HepG2 (cell line): ENCODE data around the gene ZSCAN2. TPM values are rescaled to one million over a fixed set of nuclear protein-coding genes. Genes with fewer than 3 reads are reported as not detected.

ENCODE experiments used
- ATAC-seq: fragments of 200-7000 bp; cut with Tn5 transposase; 3 replicates; pipeline ENCODE4 v1.9.1; 2020; ENCODE audit warnings: mild to moderate bottlenecking, moderate library complexity
- BruUV-seq: library from RNA; stranded (reverse); fragments of 400-500 nt; replicated peaks from 2 replicates; lab custom pipeline; 2021; lab: Mats Ljungman, UMichigan
- CTCF ChIA-PET: fragments of 300-600 bp; formaldehyde crosslinking; extraction: SDS; loops from one replicate; lab custom pipeline; 2021; ENCODE audit warnings: low total read pairs, inconsistent platforms, low intra/inter-chr PET ratio; lab: Yijun Ruan, JAX
- POLR2A ChIA-PET: fragments of 350-600 bp; sonication (Branson Sonifier 250); formaldehyde crosslinking; loops from one replicate; lab custom pipeline; 2020; ENCODE audit warnings: antibody characterized with exemption, inconsistent platforms; lab: Yijun Ruan, JAX
- DNase-seq: peaks from one replicate; pipeline ENCODE4 v3.0.0-alpha.2; 2015; ENCODE audit warnings: low spot score
- FAIRE-seq: peaks from 3 replicates; lab custom pipeline; 2011; peaks lifted over from hg19 to GRCh38; lab: Jason Lieb, UNC
- H2AFZ ChIP-seq: one replicate; pipeline ENCODE4 v1.6.1; 2011; ENCODE audit warnings: low read length, inconsistent platforms
- H3K27ac ChIP-seq: fragments of 300-600 bp; 3 replicates; pipeline ENCODE4 v1.8.0; 2011; ENCODE audit warnings: mixed run types, mild to moderate bottlenecking, mixed read lengths, low read length, inconsistent platforms; ENCODE audit not compliant: insufficient read depth; ENCODE audit errors: extremely low read length
- H3K27me3 ChIP-seq, 2 experiments: fragments of 200-600 bp in 1 of 2; 2 replicates in 1 of 2; 3 replicates in 1 of 2; pipeline versions ENCODE4 v1.6.0 to v1.8.0; 2011; ENCODE audit warnings: low read length in 2 of 2, mild to moderate bottlenecking in 2 of 2, moderate library complexity in 2 of 2, inconsistent platforms in 1 of 2; ENCODE audit not compliant: insufficient read depth in 2 of 2, control insufficient read depth in 1 of 2
- H3K36me3 ChIP-seq, 2 experiments: fragments of 200-600 bp in 1 of 2; replicated peaks in 1 of 2; 2 replicates in 1 of 2; 3 replicates in 1 of 2; pipeline versions ENCODE4 v1.5.1 to v1.8.0; 2011; ENCODE audit warnings: low read length in 2 of 2, inconsistent platforms in 1 of 2; ENCODE audit not compliant: insufficient read depth in 2 of 2, control insufficient read depth in 1 of 2
- H3K4me1 ChIP-seq: 2 replicates; pipeline ENCODE4 v1.5.1; 2012; ENCODE audit warnings: low read length, inconsistent platforms; ENCODE audit not compliant: insufficient read depth
- H3K4me2 ChIP-seq: 2 replicates; pipeline ENCODE4 v1.6.0; 2011; ENCODE audit warnings: low read depth, low read length, inconsistent platforms
- H3K4me3 ChIP-seq, 3 experiments: fragments of 200-600 bp in 1 of 3; sonication (generic), shearing (Covaris generic) in 1 of 3; replicated peaks in 1 of 3; 2 replicates each; pipeline ENCODE4 v1.5.1; 2011 to 2016; ENCODE audit warnings: low read length in 3 of 3, inconsistent platforms in 2 of 3, low read depth in 2 of 3, mild to moderate bottlenecking in 2 of 3, control low read depth in 1 of 3, mixed read lengths in 1 of 3; ENCODE audit not compliant: insufficient read depth in 1 of 3
- H3K79me2 ChIP-seq: one replicate; pipeline ENCODE4 v1.6.1; 2011; ENCODE audit warnings: low read length, inconsistent platforms; ENCODE audit not compliant: insufficient read depth
- H3K9ac ChIP-seq: 2 replicates; pipeline ENCODE4 v1.6.0; 2011; ENCODE audit warnings: mild to moderate bottlenecking, low read depth, low read length, inconsistent platforms; ENCODE audit not compliant: insufficient read depth
- H3K9me3 ChIP-seq: 2 replicates; pipeline ENCODE4 v1.5.1; 2012; ENCODE audit warnings: mild to moderate bottlenecking, low read length
- H4K20me1 ChIP-seq: 2 replicates; pipeline ENCODE4 v1.6.0; 2011; ENCODE audit warnings: inconsistent platforms, mild to moderate bottlenecking, low read length, moderate library complexity; ENCODE audit not compliant: insufficient read depth
- CBFB ChIP-seq: sonication (generic); formaldehyde crosslinking; IDR thresholded peaks from 2 replicates; pipeline ENCODE4 v1.4.0; 2020; ENCODE audit warnings: missing genetic modification reagents
- HOXA9 ChIP-seq: sonication (generic); formaldehyde crosslinking; IDR thresholded peaks from 2 replicates; pipeline ENCODE4 v1.8.1; 2022; ENCODE audit warnings: missing genetic modification reagents, mild to moderate bottlenecking, moderate library complexity, borderline replicate concordance
- MTF2 ChIP-seq: sonication (generic); formaldehyde crosslinking; IDR thresholded peaks from 2 replicates; pipeline ENCODE4 v1.5.0; 2020; ENCODE audit warnings: missing genetic modification reagents, borderline replicate concordance
- SETDB1 ChIP-seq: sonication (generic); formaldehyde crosslinking; IDR thresholded peaks from 2 replicates; pipeline ENCODE4 v1.5.1; 2020; ENCODE audit warnings: missing genetic modification reagents, mild to moderate bottlenecking, borderline replicate concordance
- SIN3A ChIP-seq: IDR thresholded peaks from 2 replicates; pipeline ENCODE4 v1.6.1; 2011; ENCODE audit warnings: low read depth, mild to moderate bottlenecking, control low read depth, low read length, borderline replicate concordance
- TCF7L2 ChIP-seq: IDR thresholded peaks from 2 replicates; pipeline ENCODE4 v1.6.1; 2011; ENCODE audit warnings: mild to moderate bottlenecking, low read depth, low read length, moderate library complexity
- XBP1 ChIP-seq: sonication (generic); formaldehyde crosslinking; IDR thresholded peaks from 2 replicates; pipeline ENCODE4 v1.5.0; 2020; ENCODE audit warnings: missing genetic modification reagents
- ZFP36L2 ChIP-seq: sonication (generic); formaldehyde crosslinking; IDR thresholded peaks from 2 replicates; pipeline ENCODE4 v1.4.0; 2020; ENCODE audit warnings: missing genetic modification reagents
- ZFYVE20 ChIP-seq: sonication (generic); formaldehyde crosslinking; IDR thresholded peaks from 2 replicates; pipeline ENCODE4 v1.8.0; 2023; ENCODE audit warnings: low read depth, mild to moderate bottlenecking, moderate library complexity, missing genetic modification reagents, borderline replicate concordance
- ZMYM3 ChIP-seq: sonication (generic); formaldehyde crosslinking; IDR thresholded peaks from 2 replicates; pipeline ENCODE4 v1.5.1; 2020; ENCODE audit warnings: mild to moderate bottlenecking, missing genetic modification reagents
- ZNF232 ChIP-seq: sonication (generic); formaldehyde crosslinking; IDR thresholded peaks from 2 replicates; pipeline ENCODE4 v1.4.0; 2020; ENCODE audit warnings: missing genetic modification reagents, borderline replicate concordance
- ZNF329 ChIP-seq: sonication (generic); formaldehyde crosslinking; IDR thresholded peaks from 2 replicates; pipeline ENCODE4 v1.9.0; 2021; ENCODE audit warnings: low read depth, mild to moderate bottlenecking, missing genetic modification reagents
- ZNF460 ChIP-seq: sonication (generic); formaldehyde crosslinking; IDR thresholded peaks from 2 replicates; pipeline ENCODE4 v1.5.1; 2020; ENCODE audit warnings: missing genetic modification reagents, mild to moderate bottlenecking, borderline replicate concordance
- ZNF550 ChIP-seq: sonication (generic); formaldehyde crosslinking; IDR thresholded peaks from 2 replicates; pipeline ENCODE4 v1.4.0; 2020; ENCODE audit warnings: mild to moderate bottlenecking, missing genetic modification reagents, borderline replicate concordance
- ZNF552 ChIP-seq: sonication (generic); formaldehyde crosslinking; IDR thresholded peaks from 2 replicates; pipeline ENCODE4 v1.9.0; 2022; ENCODE audit warnings: missing genetic modification reagents, mild to moderate bottlenecking, borderline replicate concordance
- ZNF619 ChIP-seq: sonication (generic); formaldehyde crosslinking; IDR thresholded peaks from 2 replicates; pipeline ENCODE4 v1.4.0; 2020; ENCODE audit warnings: mild to moderate bottlenecking, missing genetic modification reagents
- ZNF720 ChIP-seq: sonication (generic); formaldehyde crosslinking; IDR thresholded peaks from 2 replicates; pipeline ENCODE4 v1.4.0; 2020; ENCODE audit warnings: missing genetic modification reagents
- ZNF777 ChIP-seq: sonication (generic); formaldehyde crosslinking; IDR thresholded peaks from 2 replicates; pipeline ENCODE4 v1.4.0; 2020; ENCODE audit warnings: missing genetic modification reagents
- ZSCAN20 ChIP-seq: sonication (generic); formaldehyde crosslinking; IDR thresholded peaks from 2 replicates; pipeline ENCODE4 v1.4.0; 2020; ENCODE audit warnings: missing genetic modification reagents, mild to moderate bottlenecking, borderline replicate concordance
- ZUFSP ChIP-seq: sonication (generic); formaldehyde crosslinking; IDR thresholded peaks from 2 replicates; pipeline ENCODE4 v1.9.0; 2021; ENCODE audit warnings: missing genetic modification reagents, mild to moderate bottlenecking, borderline replicate concordance
- WGBS: methylation state at CpG from one replicate; pipeline ENCODE4 v1.1.6; 2017; ENCODE audit warnings: low lambda C conversion rate; 5-methylcytosine and 5-hydroxymethylcytosine counted together
- in situ Hi-C: cut with HindIII; loops from 2 replicates; pipeline ENCODE4 v1.10.0; 2017; ENCODE audit warnings: low pct_unique_long_range_greater_than_20kb; ENCODE audit not compliant: extremely low pct_ligation_motif_present
- intact Hi-C: fragments of 100-400 bp; cut with micrococcal nuclease; formaldehyde crosslinking; loops from one replicate; pipeline ENCODE4 v1.10.0; 2022; ENCODE audit not compliant: unreplicated experiment
- polyA plus RNA-seq, 8 experiments: library from polyadenylated mRNA; depleted of rRNA in 3 of 8; stranded (reverse) in 7 of 8; unstranded in 1 of 8; fragments of >200 nt; fragmentation: Illumina TruSeq in 4 of 8; extraction: Trizol in 4 of 8; gene quantifications; 2 replicates each; pipeline versions ENCODE4 v1.2.1 to v1.2.3, GENCODE V29; 2011 to 2016; ENCODE audit warnings: low read depth in 4 of 8, missing spikeins in 1 of 8, mixed read lengths in 1 of 8; ENCODE audit not compliant: insufficient read depth in 1 of 8
- total RNA-seq, 5 experiments: library from RNA; depleted of rRNA; stranded (reverse); fragments of >200 nt; fragmentation: Illumina TruSeq; extraction: Trizol; gene quantifications; 2 replicates each; pipeline ENCODE4 v1.2.3, GENCODE V29; 2016; ENCODE audit warnings: low read depth in 1 of 5
- TF ChIP-seq, protein P1 (sequence below): sonication (generic); formaldehyde crosslinking; IDR thresholded peaks from 2 replicates; pipeline ENCODE4 v1.9.0; 2022; ENCODE audit warnings: low read depth, missing genetic modification reagents
- TF ChIP-seq, protein P2 (sequence below): sonication (generic); formaldehyde crosslinking; IDR thresholded peaks from 2 replicates; pipeline ENCODE4 v1.5.1; 2020; ENCODE audit warnings: missing genetic modification reagents, mild to moderate bottlenecking, borderline replicate concordance

Gene ZSCAN2
- total and polyA plus RNA-seq, 2 of the 13 experiments (the other 11 are each of a cell fraction or from before 2014, with no cell fraction given), result 11.4 to 21.5 TPM

- H3K9me3 ChIP-seq, result no peaks in the 10 kb centered on the region
- no peaks in the 10 kb centered on the region; a peak in 1 of 5 replicates for H3K27me3 ChIP-seq
- no peak overlapping the region for H3K4me2 ChIP-seq
- H4K20me1 ChIP-seq, result peaks cover 13% of the 10 kb centered on the region
- peaks cover 5% of the 10 kb centered on the region for H3K79me2 ChIP-seq
- DNase-seq (peak; percentile 58), FAIRE-seq (peak; percentile 43), ATAC-seq (peak; percentile 31)
- peaks cover 18% of the 10 kb centered on the region for H3K4me1 ChIP-seq
- WGBS, result 85% methylated on average over 3 of the region's 3 CpGs
- ChIA-PET CTCF (interaction anchor here (2.8 kb wide), 1 partner anchor 39 kb away, joined by 25 read pairs; the partner anchor contains the start of gene ZSCAN2), POLR2A (interaction anchor here (1.0 to 2.5 kb wide), 3 partner anchors 31 to 39 kb away, joined by 5 to 9 read pairs (median 7); partner anchors contain the start of gene ZSCAN2)
- no peak overlapping the region for H3K4me3 ChIP-seq
- H3K9ac ChIP-seq, result no peak overlapping the region
- H3K36me3 ChIP-seq, result peaks cover 11 to 32% of the 10 kb centered on the region in 2 experiments
- intact Hi-C loops (loop anchor here (1.0 kb wide), 2 partner anchors 39 to 50 kb away; no protein-coding TSS in a partner anchor), in situ Hi-C loops (loop anchor here (5.0 kb wide), 1 partner anchor 41 kb away; no protein-coding TSS in a partner anchor)
- no TSS peak for BruUV-seq
- H3K27ac ChIP-seq, result no peak overlapping the region
- H2AFZ ChIP-seq, result no peak overlapping the region
- TF ChIP-seq ZMYM3 (CRISPR knock-in tag) (no peak), ZNF619 (no peak), ZFP36L2 (CRISPR knock-in tag) (no peak), TCF7L2 (no peak), ZNF720 (CRISPR knock-in tag) (no peak), XBP1 (CRISPR knock-in tag) (no peak), ZFYVE20 (CRISPR knock-in tag) (no peak), MTF2 (CRISPR knock-in tag) (no peak), SIN3A (no peak), ZNF777 (CRISPR knock-in tag) (no peak), CBFB (no peak), ZNF460 (CRISPR knock-in tag) (no peak), ZSCAN20 (CRISPR knock-in tag) (no peak), ZNF552 (CRISPR knock-in tag) (no peak), SETDB1 (CRISPR knock-in tag) (no peak), ZNF329 (CRISPR knock-in tag) (no peak), HOXA9 (CRISPR knock-in tag) (no peak), ZUFSP (CRISPR knock-in tag) (no peak), ZNF550 (no peak), ZNF232 (no peak)
- TF ChIP-seq, protein P1, sequence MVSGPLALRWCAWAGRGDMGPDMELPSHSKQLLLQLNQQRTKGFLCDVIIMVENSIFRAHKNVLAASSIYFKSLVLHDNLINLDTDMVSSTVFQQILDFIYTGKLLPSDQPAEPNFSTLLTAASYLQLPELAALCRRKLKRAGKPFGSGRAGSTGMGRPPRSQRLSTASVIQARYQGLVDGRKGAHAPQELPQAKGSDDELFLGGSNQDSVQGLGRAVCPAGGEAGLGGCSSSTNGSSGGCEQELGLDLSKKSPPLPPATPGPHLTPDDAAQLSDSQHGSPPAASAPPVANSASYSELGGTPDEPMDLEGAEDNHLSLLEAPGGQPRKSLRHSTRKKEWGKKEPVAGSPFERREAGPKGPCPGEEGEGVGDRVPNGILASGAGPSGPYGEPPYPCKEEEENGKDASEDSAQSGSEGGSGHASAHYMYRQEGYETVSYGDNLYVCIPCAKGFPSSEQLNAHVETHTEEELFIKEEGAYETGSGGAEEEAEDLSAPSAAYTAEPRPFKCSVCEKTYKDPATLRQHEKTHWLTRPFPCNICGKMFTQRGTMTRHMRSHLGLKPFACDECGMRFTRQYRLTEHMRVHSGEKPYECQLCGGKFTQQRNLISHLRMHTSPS (CRISPR knock-in tag), result no peak
- TF ChIP-seq, protein P2, sequence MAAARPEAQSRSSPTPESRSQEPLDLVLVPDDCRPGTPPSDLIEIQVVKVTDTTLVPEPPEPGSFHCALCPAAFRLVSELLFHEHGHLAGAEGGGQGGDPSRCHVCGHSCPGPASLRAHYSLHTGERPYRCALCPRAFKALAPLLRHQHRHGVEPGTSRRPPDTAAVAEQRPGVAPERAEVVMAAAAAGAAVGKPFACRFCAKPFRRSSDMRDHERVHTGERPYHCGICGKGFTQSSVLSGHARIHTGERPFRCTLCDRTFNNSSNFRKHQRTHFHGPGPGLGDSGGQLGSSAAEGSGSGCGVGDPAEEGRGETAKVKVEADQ (CRISPR knock-in tag), result no peak
These were observed 37.3 kb downstream of the ZSCAN2 start for GRCh38 chr15:84638103-84638502.
